HG03521 (cell line): ENCODE data around the gene JARID2.

Source experiments
- ATAC-seq: cut with Tn5 transposase; IDR thresholded peaks from one replicate; pipeline ENCODE4 v1.9.1; 2021; ENCODE audit warnings: mild to moderate bottlenecking, moderate library complexity; ENCODE audit not compliant: unreplicated experiment

JARID2 gene

GRCh38 chr6:15350386-15351083 lies 104.7 kb downstream of the JARID2 start:
- no peak for ATAC-seq

GRCh38 chr6:15351631-15352030 lies 105.8 kb downstream of the JARID2 start:
- no peak for ATAC-seq

- ATAC-seq: no peak
These were observed 106.4 kb downstream of the JARID2 start for GRCh38 chr6:15352220-15352619.

GRCh38 chr6:15352845-15353244 lies 107.0 kb downstream of the JARID2 start:
- no peak for ATAC-seq

GRCh38 chr6:15355683-15356099 lies 109.8 kb downstream of the JARID2 start:
- ATAC-seq: no peak

- no peak for ATAC-seq
These were observed 110.3 kb downstream of the JARID2 start for GRCh38 chr6:15356179-15356578.

GRCh38 chr6:15356937-15357336 lies 111.1 kb downstream of the JARID2 start:
- ATAC-seq: no peak

- no peak for ATAC-seq
These were observed 111.9 kb downstream of the JARID2 start for GRCh38 chr6:15357782-15358181.

GRCh38 chr6:15358579-15359327 lies 112.9 kb downstream of the JARID2 start:
- ATAC-seq: no peak

GRCh38 chr6:15359335-15359862 lies 113.5 kb downstream of the JARID2 start:
- peak; percentile 59 for ATAC-seq

GRCh38 chr6:15360300-15360699 lies 114.4 kb downstream of the JARID2 start:
- no peak for ATAC-seq

- no peak for ATAC-seq
These were observed 115.3 kb downstream of the JARID2 start for GRCh38 chr6:15361197-15361596.

- no peak for ATAC-seq
These were observed 116.6 kb downstream of the JARID2 start for GRCh38 chr6:15362274-15363160.

GRCh38 chr6:15363164-15363522 lies 117.3 kb downstream of the JARID2 start:
- no peak for ATAC-seq

GRCh38 chr6:15363523-15364400 lies 117.9 kb downstream of the JARID2 start:
- peak; percentile 43 for ATAC-seq

- ATAC-seq: no peak
These were observed 118.7 kb downstream of the JARID2 start for GRCh38 chr6:15364401-15365037.

GRCh38 chr6:15365273-15365687 lies 119.4 kb downstream of the JARID2 start:
- no peak for ATAC-seq

- no peak for ATAC-seq
These were observed 120.2 kb downstream of the JARID2 start for GRCh38 chr6:15366003-15366535.

GRCh38 chr6:15366879-15367278 lies 121.0 kb downstream of the JARID2 start:
- ATAC-seq: no peak
